ENCODE measurements around the gene ZNF827. TPM values are rescaled to one million over a fixed set of nuclear protein-coding genes. Genes with fewer than 3 reads are reported as not detected.

ZNF827 gene
- total and polyA plus RNA-seq, 2 experiments from 2014 or later = 20.3 to 33.1 TPM

DNA sequence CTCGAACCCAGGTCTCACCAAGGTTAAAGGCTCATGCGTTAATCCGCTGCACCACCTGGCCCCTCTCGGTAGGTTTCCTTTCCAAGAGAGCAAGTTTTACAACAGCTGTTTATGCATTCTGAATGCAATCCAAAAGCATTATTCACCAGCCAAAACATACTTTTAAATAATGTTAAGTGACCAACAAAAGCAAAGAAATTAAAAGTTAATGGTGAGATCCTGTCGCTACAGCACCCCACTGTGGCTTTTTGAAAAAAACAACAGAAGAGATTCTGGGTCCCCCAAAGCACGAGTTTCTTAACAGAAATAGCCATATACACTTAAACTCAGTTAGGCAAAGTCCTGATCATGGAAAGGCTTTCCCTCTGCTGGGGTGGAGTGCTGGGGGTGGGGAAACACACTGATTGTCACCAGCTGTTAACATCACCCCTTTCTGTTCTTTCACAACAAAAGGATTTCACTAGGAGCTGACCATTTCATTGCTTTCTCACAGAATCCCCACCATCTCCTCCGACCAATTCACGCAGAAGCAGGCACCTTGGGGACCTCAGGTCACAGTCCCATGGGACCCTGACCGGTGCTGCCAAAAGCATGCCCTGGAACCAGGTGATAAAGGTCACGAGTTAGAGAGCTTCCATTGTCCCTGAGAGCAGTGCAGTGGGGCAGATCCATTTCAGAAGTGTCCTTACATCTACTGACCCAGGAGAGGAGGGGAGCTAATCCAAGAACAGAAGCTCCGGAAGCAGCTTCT lies 51.2 kb downstream of the ZNF827 start:
- Mint-ChIP-seq H3K36me3 (ENCODE audit: low read depth) (peaks cover 75% of the 10 kb centered on the region), H3K9me3 (no peaks in the 10 kb centered on the region), H3K27ac (peak overlapping the region; percentile 85), H3K4me1 (peaks cover 76% of the 10 kb centered on the region), H3K27me3 (ENCODE audit: insufficient read depth, low read depth, poor library complexity) (peaks cover 2% of the 10 kb centered on the region), H3K4me3 (no peak overlapping the region)
- Histone ChIP-seq H3K9me2 (ENCODE audit: insufficient read depth) (no peaks in the 10 kb centered on the region), H3K4me3 (no peak overlapping the region), H3K4me2 (peak overlapping the region; percentile 19), H4K20me1 (replicated peaks; ENCODE audit: insufficient read depth) (no peaks in the 10 kb centered on the region), H3K4me1 (ENCODE audit: insufficient read depth) (peaks cover 69% of the 10 kb centered on the region), H3K79me2 (replicated peaks; ENCODE audit: insufficient read depth) (peaks cover 65% of the 10 kb centered on the region), H3F3A (replicated peaks; ENCODE audit: low read depth) (peaks cover 11% of the 10 kb centered on the region), H2AFZ (no peak overlapping the region), H3K36me3 (ENCODE audit: insufficient read depth) (no peaks in the 10 kb centered on the region; the same call in none of the 2 replicates), H3K27me3 (ENCODE audit: insufficient read depth) (no peaks in the 10 kb centered on the region), H3K27ac (ENCODE audit: low read depth) (peak overlapping the region; percentile 95)
- peak; percentile 58 for DNase-seq (ENCODE audit: low spot score)
- TF ChIP-seq ZNF462 (CRISPR knock-in tag; IDR thresholded peaks at IDR 0.05) = peak; percentile 59; the same call in 1 of the 2 replicates
- TF ChIP-seq EZH2 (IDR thresholded peaks at IDR 0.05; ENCODE audit: low read depth, unreplicated experiment) = no peak
- peak; percentile 88 for TF ChIP-seq NANOG (IDR thresholded peaks at IDR 0.05; ENCODE audit: borderline replicate concordance)
- no peak; a peak in 1 of 4 replicates for TF ChIP-seq CTCF (conservative IDR thresholded peaks at IDR 0.05; ENCODE audit: low read depth in 2 of 2)
- no peak for TF ChIP-seq ETS1 (IDR thresholded peaks at IDR 0.05)
- TF ChIP-seq ZNF331 (CRISPR knock-in tag; IDR thresholded peaks at IDR 0.05; ENCODE audit: low read depth) = no peak
- TF ChIP-seq CREB1 (CRISPR knock-in tag; IDR thresholded peaks at IDR 0.05; ENCODE audit: low read depth) = no peak
- no peak; the same call in 1 of the 2 replicates for TF ChIP-seq ZNF114 (CRISPR knock-in tag; IDR thresholded peaks at IDR 0.05)
- ATAC-seq = peak; percentile 62

Measured in GM23338 (cell line).